Measurements from ENCODE around the gene GNAI3.

- no peak for TF ChIP-seq EZH2phosphoT487 (IDR thresholded peaks at IDR 0.05; ENCODE audit: insufficient read depth, low read depth)
- no peak for TF ChIP-seq EZH2 (IDR thresholded peaks at IDR 0.05; ENCODE audit: insufficient read depth, poor library complexity, severe bottlenecking)
These were observed 90.8 kb downstream of the GNAI3 start for GRCh38 chr1:109639063-109639840.

Measured in GM23248 (cell line).